ENCODE measurements around the gene SUMO3.

DNA sequence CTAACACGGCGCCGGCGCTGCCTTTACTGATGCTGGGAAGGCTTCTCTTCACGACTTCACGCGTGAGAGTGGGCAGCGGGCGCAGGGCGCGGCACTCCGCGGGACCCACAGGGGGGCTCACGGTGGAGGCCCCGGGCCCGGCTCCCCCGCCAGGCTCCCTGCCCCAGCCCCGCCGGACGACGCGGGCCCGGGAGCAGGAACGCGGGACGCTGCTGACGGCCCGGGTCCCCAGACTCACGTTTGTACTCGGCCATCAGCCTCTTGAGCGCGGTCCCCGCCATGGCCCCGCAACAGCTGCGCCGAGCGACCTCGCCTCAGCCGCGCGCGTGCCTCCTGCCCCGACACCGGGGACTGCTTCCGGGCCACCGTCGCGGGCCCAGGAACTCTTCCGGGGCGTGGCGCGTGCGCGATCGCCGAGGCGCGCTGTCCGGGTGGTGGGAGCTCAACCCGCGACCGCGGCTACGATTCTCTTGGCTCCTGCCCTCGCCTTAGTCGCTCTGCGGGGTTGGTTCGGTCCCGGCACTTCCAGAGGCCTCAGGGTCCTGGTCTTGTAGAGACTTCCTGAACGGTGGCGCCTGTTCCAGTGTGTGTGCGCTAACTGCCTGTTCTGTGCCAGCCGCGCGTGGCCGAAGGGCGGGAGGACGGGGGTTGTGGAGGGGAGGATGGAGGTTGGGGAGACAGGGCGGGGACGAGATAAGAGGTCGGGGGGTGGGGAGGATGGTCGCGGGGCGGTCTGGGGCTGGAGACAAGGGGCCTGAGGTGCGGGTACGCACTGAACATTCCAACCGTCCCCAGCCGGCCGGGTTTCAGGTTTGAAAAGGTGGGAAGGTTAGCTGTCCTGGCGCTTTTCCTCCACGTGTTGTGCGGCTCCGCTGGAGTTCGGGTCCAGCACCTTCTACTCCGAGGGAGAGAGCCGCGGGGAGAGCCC lies 16.1 kb downstream of the SUMO3 start, which contains the start of gene UBE2G2:
- TF ChIP-seq, protein P1, sequence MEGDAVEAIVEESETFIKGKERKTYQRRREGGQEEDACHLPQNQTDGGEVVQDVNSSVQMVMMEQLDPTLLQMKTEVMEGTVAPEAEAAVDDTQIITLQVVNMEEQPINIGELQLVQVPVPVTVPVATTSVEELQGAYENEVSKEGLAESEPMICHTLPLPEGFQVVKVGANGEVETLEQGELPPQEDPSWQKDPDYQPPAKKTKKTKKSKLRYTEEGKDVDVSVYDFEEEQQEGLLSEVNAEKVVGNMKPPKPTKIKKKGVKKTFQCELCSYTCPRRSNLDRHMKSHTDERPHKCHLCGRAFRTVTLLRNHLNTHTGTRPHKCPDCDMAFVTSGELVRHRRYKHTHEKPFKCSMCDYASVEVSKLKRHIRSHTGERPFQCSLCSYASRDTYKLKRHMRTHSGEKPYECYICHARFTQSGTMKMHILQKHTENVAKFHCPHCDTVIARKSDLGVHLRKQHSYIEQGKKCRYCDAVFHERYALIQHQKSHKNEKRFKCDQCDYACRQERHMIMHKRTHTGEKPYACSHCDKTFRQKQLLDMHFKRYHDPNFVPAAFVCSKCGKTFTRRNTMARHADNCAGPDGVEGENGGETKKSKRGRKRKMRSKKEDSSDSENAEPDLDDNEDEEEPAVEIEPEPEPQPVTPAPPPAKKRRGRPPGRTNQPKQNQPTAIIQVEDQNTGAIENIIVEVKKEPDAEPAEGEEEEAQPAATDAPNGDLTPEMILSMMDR (IDR thresholded peaks at IDR 0.05; ENCODE audit: low read length) = no peak
- TF ChIP-seq EZH2 (optimal IDR thresholded peaks at IDR 0.05; ENCODE audit: low read depth, low read length) = no peak

Measured in MM.1S (cell line).